NCI-H2196 (cell line): ENCODE data around the gene TMEM129.
"Not testable (repeated sequence)": the region's sequence is repeated elsewhere in the genome, so short reads cannot be mapped to it uniquely, and the experiment has no call there.

Source experiments
- DNase-seq: peaks from one replicate; lab custom pipeline; 2025; ENCODE audit not compliant: unreplicated experiment; lab: John Stamatoyannopoulos, UW

The TMEM129 gene

DNA sequence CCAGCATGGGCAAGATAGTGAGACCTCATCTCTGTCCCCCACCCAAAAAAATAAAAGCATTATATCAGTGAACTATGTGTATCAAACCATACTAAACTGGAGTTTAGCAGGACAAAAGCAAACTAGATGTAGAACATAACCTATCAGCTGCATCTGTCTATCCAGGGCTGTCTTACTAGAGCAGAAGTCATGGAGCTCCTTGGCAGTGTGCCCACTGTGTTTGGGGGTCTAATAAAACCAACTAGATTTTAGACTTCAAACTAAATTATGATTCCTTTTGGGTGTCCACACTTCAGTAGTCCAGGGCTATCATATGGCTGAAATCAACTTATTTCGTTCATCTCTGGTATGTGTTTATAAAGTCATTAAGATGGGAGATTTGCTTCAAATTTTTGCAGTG lies 17.3 kb downstream of the TMEM129 start:
- no peak for DNase-seq

DNA sequence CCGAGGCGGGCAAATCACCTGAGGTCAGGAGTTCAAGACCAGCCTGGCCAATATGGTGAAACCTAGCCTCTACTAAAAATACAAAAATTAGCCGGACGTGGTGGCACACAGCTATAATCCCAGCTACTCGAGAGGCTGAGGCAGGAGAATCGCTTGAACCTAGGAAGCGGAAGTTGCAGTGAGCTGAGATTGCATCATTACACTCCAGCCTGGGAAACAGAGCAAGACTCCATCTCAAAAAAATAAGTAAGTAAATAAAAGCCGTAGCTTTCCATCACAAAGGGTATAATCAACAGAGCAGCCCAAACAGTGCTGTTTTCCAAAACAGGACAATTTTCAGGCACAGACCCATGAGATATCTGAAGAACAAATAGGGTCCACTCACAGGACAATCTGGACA lies 19.5 kb downstream of the TMEM129 start:
- DNase-seq, result not testable (repeated sequence)

DNA sequence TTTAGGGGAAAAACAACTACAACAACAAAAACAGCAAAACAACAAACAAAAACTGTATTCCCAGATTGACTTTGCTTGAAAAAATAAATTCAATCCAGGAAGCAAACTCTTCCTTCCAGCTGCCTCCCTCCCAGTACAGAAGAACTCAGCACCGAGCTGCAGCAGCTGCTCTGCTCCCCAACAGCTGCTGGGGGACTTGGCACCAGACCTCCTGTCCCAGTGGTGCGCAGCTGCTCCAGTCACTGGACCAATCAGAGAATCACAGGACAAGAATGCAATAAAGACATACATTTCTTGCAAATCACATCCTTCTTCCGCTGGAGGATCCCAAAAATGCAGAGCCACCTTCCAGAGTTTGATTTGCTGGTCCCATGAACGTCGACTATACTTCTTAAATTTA lies 25.2 kb downstream of the TMEM129 start:
- no peak for DNase-seq

DNA sequence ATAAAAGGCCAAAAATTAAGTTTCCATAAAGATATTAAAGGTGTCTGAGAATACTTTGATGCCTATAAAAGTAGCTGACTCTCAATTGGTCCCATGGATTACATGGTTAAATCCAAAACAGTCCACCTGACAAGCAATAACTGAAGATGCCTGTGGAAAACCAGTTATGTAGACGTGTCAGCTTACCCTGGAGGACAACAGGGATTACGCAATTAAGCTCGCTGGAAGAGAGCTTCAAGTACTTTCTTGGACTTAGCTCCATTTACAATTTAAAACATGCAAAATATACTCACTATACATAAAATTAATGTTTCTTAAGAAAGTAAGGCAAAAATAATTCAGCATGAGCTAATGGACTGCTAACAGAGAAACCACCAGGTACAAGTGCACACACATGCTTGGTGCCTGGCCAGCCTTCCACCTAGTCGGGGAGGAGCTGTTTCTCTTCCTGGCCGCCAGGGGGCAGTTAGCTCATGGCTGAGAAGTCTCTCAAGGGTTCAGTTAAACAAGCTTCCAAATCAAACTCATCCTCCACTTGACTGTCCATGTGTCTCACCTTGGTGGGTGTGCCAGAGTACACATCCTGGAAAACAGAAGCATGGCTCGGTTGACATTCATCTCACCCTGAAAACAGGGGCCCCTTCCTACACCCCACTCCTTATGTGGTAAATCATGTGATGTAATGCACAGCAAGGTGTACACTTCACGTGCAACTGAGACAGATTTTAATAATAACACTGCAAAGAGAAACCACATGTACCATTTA lies 27.8 kb downstream of the TMEM129 start:
- peak; percentile 84 for DNase-seq

DNA sequence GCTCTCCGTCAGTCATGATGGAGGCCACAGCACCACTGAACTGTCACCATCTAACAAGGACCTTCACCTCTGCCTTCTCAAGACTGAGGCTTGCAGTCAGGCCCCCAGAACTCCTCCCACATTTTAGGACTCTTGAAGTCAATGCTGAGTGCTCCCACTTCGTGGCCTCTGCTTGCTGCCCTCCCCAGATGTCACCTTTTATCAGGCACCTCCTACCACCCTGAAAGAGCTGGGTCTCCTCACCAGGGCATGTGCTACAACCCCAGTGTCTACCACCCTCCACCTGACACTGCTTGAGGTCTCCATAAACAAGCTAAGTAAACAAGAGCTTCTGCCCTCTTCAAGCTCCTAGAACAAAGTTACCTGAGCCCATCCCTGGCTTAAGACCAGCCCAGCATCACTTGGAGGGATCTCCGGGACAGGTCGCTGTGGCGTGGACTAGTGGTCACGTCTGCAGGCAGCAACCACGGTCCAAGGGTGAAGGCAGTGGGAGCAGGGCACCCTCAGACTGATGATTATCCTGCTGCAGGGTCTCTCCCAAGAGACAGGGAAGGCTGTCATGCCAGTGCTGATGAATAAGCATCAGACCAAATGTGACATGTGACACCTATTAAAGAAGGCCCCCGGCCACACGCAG lies 29.3 kb downstream of the TMEM129 start:
- no peak for DNase-seq

DNA sequence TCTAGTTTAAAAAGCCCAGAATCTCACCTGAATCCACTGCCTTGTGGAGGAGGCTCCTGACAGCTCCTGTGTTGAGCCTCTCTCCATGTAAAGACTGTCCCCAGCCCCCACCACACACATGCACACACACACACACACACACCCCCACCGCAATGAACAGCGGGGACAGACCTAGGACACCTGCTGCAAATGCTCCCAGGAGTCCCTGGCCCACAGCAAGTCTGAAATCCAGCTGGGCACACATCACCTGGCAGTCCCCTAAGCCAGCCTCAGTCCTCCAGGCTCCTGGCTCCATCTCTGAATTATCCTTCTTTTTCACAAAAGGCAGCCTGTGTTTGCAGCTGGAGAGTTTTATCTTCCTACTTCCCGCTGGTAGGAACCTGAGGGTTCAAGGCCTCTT lies 30.4 kb downstream of the TMEM129 start:
- no peak for DNase-seq

DNA sequence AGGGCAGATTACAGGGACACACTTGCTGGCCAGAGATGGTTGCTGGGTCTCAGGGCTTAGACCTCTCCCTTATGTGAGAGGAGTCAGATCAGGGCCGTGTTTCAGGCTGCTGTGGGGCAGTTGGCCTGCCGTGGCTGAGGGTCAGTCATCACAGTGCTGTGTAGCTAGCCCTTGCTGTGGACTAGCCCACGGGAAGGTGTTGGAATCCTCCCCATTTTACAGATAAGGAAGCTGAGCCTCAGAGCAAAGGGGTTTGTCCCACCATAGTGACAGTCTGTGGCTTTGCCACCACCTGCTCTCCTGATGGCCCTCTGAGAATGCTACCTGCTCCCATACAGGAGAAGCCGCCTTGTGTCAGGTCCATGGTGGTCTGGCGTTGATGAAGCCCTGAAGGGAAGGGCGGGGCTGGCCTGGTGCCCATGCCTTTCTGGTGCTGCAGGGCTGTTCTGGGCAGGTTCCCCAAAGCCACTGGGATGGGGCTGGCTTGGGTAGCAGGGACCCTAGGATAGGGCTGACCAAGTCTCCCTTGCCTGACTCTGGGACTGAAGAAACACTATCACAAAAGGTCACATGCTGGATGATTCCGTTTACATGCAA lies 34.6 kb downstream of the TMEM129 start:
- DNase-seq, result no peak

DNA sequence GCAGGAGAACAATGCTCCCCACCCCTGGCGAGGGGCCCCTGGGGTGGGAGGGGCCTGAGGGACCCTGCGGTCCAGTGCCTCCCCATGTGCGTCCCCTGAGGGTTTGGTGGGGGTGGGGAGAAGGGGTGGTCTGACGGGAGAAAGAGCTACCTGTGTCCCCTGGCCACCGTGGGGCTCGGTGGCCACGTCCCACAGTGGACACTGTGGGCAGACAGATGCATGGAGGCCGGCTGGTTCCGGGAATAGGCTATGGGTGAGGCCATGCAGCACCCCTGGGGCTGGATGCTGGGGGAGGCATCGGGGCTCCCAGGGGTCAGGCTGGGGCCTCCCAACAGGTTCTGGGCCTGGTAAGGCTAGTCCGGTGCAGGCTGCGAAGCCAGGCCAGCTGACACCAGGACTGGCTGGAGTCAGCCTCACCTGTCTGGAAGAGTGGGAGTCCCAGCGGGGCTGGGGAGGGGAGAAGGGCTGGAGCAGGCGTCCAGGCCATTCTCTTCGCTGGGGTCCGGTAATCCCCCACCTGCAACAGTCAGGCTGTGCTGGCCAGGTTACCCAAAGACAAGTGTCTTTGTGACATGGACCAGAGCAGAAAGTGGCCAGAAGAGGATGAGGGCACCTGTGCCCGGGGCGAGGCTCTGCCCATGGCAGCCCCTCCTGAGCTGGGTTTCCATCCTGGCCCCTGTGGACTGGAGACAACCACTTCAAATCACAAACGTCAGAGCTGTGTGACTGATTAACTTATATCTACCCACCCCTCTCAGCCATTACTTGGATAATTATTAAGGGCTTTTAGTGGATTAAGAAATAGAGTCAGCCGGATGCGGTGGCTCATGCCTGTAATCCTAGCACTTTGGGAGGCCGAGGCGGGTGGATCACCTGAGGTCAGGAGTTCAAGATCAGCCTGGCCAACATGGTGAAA lies 35.6 kb downstream of the TMEM129 start:
- DNase-seq, result no peak

DNA sequence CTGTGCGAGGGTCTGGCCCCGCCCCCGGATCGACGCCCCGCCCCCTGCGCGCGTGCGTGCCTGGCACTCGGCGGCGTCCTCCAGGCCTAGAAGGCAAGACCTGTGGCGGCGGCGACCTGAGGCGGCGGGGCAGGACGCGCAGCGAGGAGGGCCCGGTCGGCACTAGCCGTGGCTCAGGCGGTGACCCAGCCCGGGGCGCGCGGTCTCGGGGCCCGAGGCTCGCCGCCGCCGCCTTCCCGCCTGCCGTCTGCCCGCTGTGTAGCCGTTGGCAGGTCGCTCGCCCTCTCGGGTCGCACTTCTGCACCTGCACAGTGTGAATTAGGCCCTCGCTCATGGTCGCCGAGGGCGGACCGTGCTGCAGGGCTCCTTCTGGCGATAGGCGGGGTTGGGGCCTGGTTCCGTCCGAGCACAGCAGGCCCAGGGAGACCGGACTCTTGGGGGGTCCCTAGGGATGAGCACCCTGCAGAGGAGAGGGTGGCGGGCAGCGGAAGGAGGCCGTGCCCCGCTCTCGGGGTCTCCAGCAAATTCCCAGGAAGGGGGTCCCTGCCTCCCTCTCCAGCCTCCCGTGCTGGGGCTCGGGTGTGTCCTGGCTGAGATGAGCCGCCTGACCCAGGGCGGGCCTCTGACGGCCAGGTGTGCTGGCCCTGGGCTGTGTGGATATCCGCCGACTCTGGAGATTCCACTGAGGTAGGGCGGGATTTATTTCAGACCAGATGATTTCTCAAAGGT lies 36.5 kb downstream of the TMEM129 start:
- DNase-seq, result no peak

DNA sequence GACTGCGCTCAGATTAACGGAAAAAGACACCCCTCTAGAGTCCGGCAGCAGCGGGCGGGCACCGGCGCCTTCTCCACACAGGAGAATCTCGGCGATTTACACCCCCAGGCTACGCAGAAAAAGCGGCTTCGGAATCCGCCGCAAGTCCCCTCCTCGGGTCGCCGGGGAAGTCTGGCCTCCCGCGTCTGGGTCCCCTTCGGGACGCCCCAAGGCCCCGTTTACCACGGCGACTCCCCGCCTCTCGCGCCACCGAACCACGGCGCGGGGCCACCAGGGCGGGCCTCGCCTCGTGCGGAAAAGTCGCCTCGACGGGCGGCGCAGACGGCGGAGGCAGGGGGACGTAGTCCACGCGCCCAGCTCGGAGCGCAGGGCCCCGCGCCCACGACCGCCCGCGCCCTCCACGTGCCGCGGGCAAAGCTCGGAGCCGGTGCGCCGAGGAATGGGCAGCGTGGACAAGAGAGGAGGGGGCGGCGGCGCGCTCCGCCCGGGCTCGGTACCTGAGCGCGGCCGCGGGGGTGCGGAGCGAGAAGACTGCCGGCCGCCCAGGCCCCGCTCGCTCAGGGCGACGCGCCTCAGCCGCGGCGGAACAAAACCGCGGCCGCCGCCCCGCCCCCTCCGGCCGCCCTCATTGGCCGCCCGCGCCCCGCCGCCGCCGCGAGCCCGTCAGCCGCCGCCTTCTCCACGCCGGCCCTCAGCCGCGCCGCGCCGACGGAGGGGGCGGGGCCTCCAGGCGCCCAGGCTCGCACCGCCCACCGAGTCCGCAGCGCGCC lies 37.2 kb downstream of the TMEM129 start, which contains the start of gene FAM53A:
FAM53A (minus strand) TSS at position 578 of the 770 bp plus-strand sequence. CDS start 15,572 bp downstream, outside the sequence.
- DNase-seq, result peak; percentile 92

DNA sequence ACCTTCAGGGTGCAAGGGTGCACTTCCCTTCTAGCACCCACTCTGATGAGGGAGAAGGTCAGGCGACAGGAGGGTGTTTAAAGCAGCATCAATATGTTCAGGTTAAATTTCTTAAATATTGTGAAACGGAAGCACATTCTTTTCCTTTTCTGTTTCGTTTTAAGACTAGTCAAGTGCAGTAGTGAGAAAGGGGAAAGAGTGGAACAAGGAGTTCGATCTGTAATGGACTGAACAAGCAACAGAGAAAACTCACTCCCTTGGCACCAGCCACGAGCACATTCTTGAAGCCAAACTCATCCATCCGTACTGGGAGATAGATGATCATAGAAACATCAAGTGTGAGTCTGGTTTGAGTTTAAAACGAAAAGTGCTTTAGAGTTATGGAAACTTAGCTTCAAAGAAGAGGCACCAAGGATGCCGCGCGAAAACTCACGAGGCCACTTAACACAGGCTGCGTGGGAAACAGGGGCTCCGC lies 37.8 kb downstream of the TMEM129 start:
- DNase-seq, result no peak

DNA sequence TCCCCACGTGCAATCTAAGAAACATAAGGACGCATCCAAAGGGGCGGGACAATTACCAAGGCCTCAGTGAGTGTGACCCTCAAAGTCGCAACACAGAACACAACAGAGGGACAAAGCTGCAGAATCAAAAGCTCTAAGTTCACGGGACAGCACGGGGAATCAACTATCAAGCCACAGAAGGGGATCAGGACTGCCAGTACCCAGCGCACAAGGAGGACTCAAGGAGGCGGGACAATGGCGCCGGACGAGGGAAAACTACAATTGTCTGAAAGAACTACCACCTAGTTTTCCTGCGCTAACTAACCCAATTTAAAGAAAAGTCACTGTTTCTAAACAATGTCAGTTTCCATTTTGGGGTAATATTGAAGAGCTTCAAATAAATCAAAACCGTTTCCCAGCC lies 38.3 kb downstream of the TMEM129 start:
- no peak for DNase-seq

DNA sequence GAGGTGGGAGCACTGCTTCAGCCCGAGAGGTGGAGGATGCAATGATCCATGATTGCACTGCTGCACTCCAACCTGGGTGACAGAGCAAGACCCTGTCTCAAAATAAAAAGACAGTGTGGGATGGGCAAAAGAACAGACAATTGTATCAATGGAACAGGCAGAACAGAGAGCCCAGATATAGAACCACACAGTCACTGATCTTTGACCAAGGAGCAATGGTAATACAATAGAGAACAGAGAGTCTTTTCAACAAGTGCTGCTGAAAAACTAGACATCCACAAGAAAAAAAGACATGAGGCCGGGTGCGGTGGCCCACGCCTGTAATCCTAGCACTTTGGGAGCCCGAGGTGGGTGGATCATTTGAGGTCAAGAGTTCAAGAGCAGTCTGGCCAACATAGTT lies 42.9 kb downstream of the TMEM129 start:
- no peak for DNase-seq

DNA sequence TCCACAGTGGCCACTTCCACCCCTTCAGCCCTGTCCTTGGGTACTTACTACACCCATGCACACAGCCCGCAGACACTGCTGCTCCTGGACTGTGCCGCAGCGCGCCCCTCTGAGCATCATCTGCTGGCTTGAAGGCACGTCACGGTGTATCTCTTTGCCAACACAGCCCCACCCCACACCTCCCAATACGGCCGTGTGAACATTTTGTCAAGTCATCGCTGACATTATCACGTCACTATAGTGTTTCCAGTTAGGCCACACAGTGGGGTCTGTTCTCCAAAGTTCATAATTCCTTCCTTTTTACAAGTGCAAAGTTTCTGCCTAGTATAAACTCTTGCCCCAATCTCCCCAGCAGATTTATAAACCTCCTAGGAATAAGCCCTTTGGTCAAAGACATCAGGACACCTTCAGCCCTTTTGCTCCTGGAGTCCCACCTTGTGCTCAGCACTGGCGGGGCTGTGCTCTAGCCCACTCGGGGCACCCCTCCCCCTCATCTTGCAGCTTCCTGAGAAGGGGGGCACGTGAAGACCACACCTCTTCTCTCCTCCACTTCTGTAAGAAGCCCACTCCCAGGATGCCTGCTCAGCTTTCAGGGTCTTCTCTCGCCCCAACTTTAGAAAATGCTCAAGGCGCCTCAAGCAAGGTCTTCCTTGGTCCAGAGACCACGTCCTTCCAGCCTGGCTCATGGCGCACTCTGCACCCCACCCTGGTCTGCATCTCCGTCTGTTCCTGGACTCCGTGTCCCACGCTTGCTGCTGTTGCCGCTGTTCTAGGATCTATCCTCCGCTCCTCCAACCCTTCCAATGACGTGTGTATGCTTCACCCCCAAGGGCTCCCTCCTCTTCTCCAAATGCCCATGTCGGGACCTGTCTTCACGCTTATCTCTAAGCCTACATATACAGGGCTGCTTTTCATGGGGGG lies 44.3 kb downstream of the TMEM129 start:
- no peak for DNase-seq

DNA sequence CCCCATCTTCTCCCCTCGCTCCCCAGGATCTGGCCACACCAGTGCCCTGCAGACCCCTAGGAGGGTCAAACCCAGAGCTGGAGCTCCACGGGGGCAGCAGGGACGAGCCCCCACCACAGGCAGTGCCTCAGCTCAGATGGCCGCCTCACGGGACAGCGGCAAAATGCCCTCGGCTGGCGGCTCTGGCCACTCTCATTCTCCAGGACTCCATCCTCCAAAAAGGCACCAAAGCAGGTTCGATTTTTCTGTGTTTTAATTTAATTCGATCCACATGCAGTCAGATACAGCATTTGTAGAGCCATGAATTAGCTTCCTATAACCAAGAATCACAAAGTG lies 45.4 kb downstream of the TMEM129 start:
- no peak for DNase-seq

DNA sequence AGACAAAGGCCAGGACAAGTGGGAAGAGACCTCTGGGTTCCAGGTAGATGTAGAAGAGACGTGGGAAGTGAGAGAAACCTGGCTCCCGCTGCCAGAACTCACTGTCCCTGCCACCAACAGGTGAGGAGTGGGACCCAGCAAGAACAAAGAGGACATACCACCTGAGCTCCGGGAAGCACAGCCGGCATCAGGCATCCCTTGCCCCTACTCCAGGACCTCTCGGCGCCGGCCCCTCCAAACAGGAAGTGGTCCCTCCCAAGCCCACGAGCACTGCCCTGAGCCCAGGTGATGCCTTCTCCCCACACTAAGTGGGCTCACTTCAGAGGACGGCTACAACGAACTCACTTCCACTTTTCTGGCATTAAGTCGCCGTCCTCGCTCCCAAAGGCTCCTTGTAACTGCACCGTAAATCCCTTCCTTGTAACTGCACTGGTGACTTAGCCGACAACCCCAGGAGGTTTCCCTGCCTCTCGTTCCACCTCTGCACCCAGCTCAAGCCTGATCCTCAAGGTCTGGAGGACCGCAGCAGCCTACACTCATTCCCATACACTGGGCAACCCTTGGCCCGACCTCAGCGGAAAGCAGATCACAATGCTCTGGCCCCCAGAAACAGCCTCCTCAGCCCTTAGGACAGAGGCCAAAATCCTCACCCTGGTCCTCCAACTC lies 45.9 kb downstream of the TMEM129 start:
- no peak for DNase-seq

DNA sequence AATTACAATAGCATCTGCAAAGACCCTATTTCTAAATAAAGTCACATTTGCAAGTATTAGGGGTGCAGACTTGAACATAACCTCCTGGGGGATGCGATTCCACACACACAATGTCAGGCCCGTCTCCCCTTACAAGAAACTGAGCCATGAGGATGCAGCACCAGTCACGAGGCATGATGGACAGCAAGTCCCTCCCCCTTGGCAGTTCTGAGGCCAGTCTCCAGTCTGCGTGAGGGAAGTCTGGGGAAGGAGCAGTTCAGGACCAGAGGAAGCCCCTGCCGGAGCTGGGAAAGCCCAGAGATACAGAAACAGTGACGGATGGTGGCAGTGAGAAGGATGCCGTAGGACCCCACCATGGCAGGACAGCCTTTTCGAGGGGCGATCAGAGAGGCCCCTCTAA lies 46.4 kb downstream of the TMEM129 start:
- no peak for DNase-seq

DNA sequence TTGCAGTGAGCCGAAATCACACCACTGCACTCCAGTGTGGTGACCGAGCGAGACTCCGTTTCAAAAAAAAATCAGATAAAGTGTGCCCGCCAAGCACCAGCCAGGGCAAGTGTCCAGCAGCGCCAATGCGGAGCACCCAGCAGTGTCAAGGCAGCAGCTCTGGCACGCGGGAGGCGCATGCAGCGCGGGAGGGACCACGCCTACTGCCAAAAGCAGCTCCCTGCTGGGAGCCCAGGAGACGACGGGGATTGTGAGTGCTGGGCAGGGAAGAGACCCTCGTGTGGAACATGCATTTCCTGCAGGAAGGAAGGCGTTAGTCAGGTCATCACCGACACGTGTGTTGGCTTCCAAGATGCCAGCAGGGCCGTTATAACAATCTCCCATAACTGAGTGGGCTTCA lies 47.5 kb downstream of the TMEM129 start:
- no peak for DNase-seq
